ENCODE data around the gene COL23A1. TPM values are rescaled to one million over a fixed set of nuclear protein-coding genes. Genes with fewer than 3 reads are reported as not detected.
A peak's percentile ranks its signal among the peaks of the same experiment; 100 is the strongest.

COL23A1 gene
- total RNA-seq, 1 donor from 2014 or later, result 0.12 TPM

GRCh38 chr5:178218827-178219226 lies 371.4 kb downstream of the COL23A1 start:
- Mint-ChIP-seq H3K36me3 (ENCODE audit: low read depth) (peaks cover 11% of the 10 kb centered on the region), H3K27ac (ENCODE audit: unreplicated experiment) (no peak overlapping the region), H3K9me3 (ENCODE audit: low read depth) (no peaks in the 10 kb centered on the region), H3K27me3 (ENCODE audit: low read depth) (no peaks in the 10 kb centered on the region), H3K4me3 (ENCODE audit: unreplicated experiment) (no peak overlapping the region), H3K4me1 (ENCODE audit: low read depth) (peaks cover 7% of the 10 kb centered on the region)
- no peak for DNase-seq (ENCODE audit: low spot score)
- no peak for TF ChIP-seq CTCF (IDR thresholded peaks at IDR 0.05)

- TF ChIP-seq CTCF (IDR thresholded peaks at IDR 0.05), result no peak
- Mint-ChIP-seq H3K4me1 (ENCODE audit: low read depth) (peaks cover 7% of the 10 kb centered on the region), H3K9me3 (ENCODE audit: low read depth) (no peaks in the 10 kb centered on the region), H3K27ac (ENCODE audit: unreplicated experiment) (no peak overlapping the region), H3K27me3 (ENCODE audit: low read depth) (no peaks in the 10 kb centered on the region), H3K36me3 (ENCODE audit: low read depth) (peaks cover 11% of the 10 kb centered on the region), H3K4me3 (ENCODE audit: unreplicated experiment) (no peak overlapping the region)
- no peak for DNase-seq (ENCODE audit: low spot score)
Measured at GRCh38 chr5:178218237-178218776, 371.9 kb downstream of the COL23A1 start.

GRCh38 chr5:178216779-178217178 lies 373.4 kb downstream of the COL23A1 start:
- peak; percentile 14 for DNase-seq (ENCODE audit: low spot score)
- Mint-ChIP-seq H3K27me3 (ENCODE audit: low read depth) (no peaks in the 10 kb centered on the region), H3K36me3 (ENCODE audit: low read depth) (peaks cover 10% of the 10 kb centered on the region), H3K4me1 (ENCODE audit: low read depth) (peaks cover 7% of the 10 kb centered on the region), H3K4me3 (ENCODE audit: unreplicated experiment) (no peak overlapping the region), H3K27ac (ENCODE audit: unreplicated experiment) (no peak overlapping the region), H3K9me3 (ENCODE audit: low read depth) (no peaks in the 10 kb centered on the region)
- TF ChIP-seq CTCF (IDR thresholded peaks at IDR 0.05), result no peak

GRCh38 chr5:178216088-178216534 lies 374.1 kb downstream of the COL23A1 start:
- no peak overlapping the region for H3K4me3 Mint-ChIP-seq (ENCODE audit: unreplicated experiment)
- no peak for TF ChIP-seq CTCF (IDR thresholded peaks at IDR 0.05)
- peaks cover 14% of the 10 kb centered on the region for H3K36me3 Mint-ChIP-seq (ENCODE audit: low read depth)
- peak; percentile 0 for DNase-seq (ENCODE audit: low spot score)
- H3K27ac Mint-ChIP-seq (ENCODE audit: unreplicated experiment), result peak overlapping the region; percentile 30
- H3K27me3 Mint-ChIP-seq (ENCODE audit: low read depth), result no peaks in the 10 kb centered on the region
- no peaks in the 10 kb centered on the region for H3K9me3 Mint-ChIP-seq (ENCODE audit: low read depth)
- peaks cover 7% of the 10 kb centered on the region for H3K4me1 Mint-ChIP-seq (ENCODE audit: low read depth)

- DNase-seq (ENCODE audit: low spot score), result peak; percentile 76
- Mint-ChIP-seq H3K4me1 (ENCODE audit: low read depth) (peaks cover 7% of the 10 kb centered on the region), H3K27me3 (ENCODE audit: low read depth) (no peaks in the 10 kb centered on the region), H3K9me3 (ENCODE audit: low read depth) (no peaks in the 10 kb centered on the region), H3K36me3 (ENCODE audit: low read depth) (peaks cover 14% of the 10 kb centered on the region), H3K27ac (ENCODE audit: unreplicated experiment) (peak overlapping the region; percentile 13), H3K4me3 (ENCODE audit: unreplicated experiment) (no peak overlapping the region)
- TF ChIP-seq CTCF (IDR thresholded peaks at IDR 0.05), result no peak
Measured at GRCh38 chr5:178215280-178216002, 374.8 kb downstream of the COL23A1 start.

All from chondrocyte (in vitro differentiated cells).